AG04450 (cell line): ENCODE data around the gene HS6ST2. TPM values are rescaled to one million over a fixed set of nuclear protein-coding genes. Genes with fewer than 3 reads are reported as not detected.

Experiments used
- CTCF ChIA-PET: fragments of 300-600, 350-600 bp; formaldehyde crosslinking; extraction: SDS; loops from one replicate; lab custom pipeline; 2022; ENCODE audit warnings: antibody characterized with exemption, inconsistent platforms; lab: Charles Lee
- POLR2A ChIA-PET: fragments of 350-600 bp; formaldehyde crosslinking; extraction: SDS; loops from one replicate; lab custom pipeline; 2021; ENCODE audit warnings: antibody characterized with exemption, inconsistent platforms; lab: Yijun Ruan, JAX
- DNase-seq: peaks from one replicate; pipeline ENCODE4 v3.0.0-alpha.2; 2011; ENCODE audit warnings: low read depth, low spot score
- H3K27ac ChIP-seq: one replicate; pipeline ENCODE4 v1.5.1; 2012; ENCODE audit warnings: low read depth, low read length, control low read depth
- H3K27me3 ChIP-seq: one replicate; pipeline ENCODE4 v1.6.0; 2012; ENCODE audit warnings: low read length; ENCODE audit not compliant: control insufficient read depth, insufficient read depth
- H3K4me3 ChIP-seq: 2 replicates; pipeline ENCODE4 v1.5.1; 2011; ENCODE audit warnings: mild to moderate bottlenecking, low read depth, low read length, control low read depth
- H3K9me3 ChIP-seq: 2 replicates; pipeline ENCODE4 v1.5.1; 2012; ENCODE audit warnings: low read length; ENCODE audit not compliant: control insufficient read depth, insufficient read depth
- polyA plus RNA-seq: library from polyadenylated mRNA; depleted of rRNA; stranded (reverse); fragments of >200 nt; gene quantifications from 2 replicates; pipeline ENCODE4 v1.2.3, GENCODE V29; 2011
- TF ChIP-seq, protein P1 (sequence below): IDR thresholded peaks from 2 replicates; pipeline ENCODE4 v1.5.1; 2011; ENCODE audit warnings: low read depth, low read length, control low read depth, inconsistent platforms

Gene HS6ST2
- polyA plus RNA-seq, 1 experiment: not detected

DNA sequence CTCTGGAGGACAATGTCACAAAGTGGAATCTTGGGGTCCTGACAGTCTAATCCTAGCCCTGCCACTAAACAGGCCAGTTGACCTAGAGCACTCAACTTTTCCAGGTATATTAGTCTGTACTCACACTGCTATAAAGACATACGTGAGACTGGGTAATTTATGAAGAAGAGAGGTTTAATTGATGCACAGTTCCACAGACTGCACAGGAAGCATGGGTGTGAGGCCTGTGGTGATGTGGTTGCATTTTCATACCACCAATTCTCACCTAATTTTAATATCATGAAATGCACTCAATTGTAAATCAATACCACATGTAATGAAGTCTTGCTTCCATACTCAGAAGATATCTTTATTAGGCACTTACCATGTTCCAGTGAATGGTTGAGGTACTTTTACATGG lies 192.0 kb downstream of the HS6ST2 start:
- POLR2A ChIA-PET: no interaction called here
- H3K9me3 ChIP-seq: no peaks in the 10 kb centered on the region
- no peak overlapping the region for H3K27ac ChIP-seq
- TF ChIP-seq, protein P1, sequence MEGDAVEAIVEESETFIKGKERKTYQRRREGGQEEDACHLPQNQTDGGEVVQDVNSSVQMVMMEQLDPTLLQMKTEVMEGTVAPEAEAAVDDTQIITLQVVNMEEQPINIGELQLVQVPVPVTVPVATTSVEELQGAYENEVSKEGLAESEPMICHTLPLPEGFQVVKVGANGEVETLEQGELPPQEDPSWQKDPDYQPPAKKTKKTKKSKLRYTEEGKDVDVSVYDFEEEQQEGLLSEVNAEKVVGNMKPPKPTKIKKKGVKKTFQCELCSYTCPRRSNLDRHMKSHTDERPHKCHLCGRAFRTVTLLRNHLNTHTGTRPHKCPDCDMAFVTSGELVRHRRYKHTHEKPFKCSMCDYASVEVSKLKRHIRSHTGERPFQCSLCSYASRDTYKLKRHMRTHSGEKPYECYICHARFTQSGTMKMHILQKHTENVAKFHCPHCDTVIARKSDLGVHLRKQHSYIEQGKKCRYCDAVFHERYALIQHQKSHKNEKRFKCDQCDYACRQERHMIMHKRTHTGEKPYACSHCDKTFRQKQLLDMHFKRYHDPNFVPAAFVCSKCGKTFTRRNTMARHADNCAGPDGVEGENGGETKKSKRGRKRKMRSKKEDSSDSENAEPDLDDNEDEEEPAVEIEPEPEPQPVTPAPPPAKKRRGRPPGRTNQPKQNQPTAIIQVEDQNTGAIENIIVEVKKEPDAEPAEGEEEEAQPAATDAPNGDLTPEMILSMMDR: no peak
- H3K27me3 ChIP-seq: no peaks in the 10 kb centered on the region
- no peak overlapping the region for H3K4me3 ChIP-seq
- CTCF ChIA-PET: no interaction called here
- no peak for DNase-seq

DNA sequence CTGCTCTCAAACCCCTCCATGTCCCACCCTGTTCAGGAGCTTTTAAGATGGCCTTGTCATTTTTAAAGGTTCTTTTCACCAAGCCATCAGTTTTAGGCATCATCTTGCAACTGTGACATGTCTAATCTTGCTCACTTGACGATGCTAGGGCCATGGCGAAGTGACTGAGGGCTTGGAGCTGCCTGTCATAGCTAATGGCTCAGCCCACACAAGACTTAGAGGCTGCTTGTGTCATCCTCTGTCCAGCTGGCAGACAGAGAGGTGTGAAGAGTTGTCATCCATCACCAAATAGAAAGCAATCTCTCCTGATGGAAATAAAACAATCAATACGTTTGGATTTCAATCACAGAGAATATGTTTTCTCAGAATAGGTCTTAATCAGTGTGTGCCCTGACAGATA lies 194.9 kb downstream of the HS6ST2 start:
- Histone ChIP-seq H3K27ac (no peak overlapping the region), H3K27me3 (no peaks in the 10 kb centered on the region), H3K4me3 (no peak overlapping the region), H3K9me3 (no peaks in the 10 kb centered on the region)
- CTCF ChIA-PET: no interaction called here
- no peak for DNase-seq
- POLR2A ChIA-PET: no interaction called here
- TF ChIP-seq, protein P1: no peak

DNA sequence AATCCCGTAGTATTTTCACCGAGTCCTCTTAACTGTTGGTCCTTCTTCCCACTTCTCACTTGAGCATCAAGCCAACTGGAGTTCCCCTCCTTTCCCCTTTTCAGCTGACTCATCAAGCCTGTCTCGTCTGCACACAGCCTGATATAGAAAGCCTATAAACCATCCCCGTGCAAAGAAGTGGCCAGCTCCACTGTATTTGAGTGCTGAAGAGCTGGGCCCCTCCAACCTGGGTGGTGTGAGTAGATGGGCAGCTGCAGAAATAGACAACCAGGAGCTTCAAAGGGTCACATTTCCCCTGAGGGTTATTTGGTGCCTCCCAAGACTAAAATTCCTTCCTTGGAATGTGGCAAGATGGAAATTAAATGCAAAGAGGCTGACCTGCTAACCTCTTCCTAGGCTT lies 199.7 kb downstream of the HS6ST2 start:
- no peaks in the 10 kb centered on the region for H3K27me3 ChIP-seq
- no peak overlapping the region for H3K4me3 ChIP-seq
- ChIA-PET CTCF (no interaction called here), POLR2A (no interaction called here)
- TF ChIP-seq, protein P1: no peak
- no peaks in the 10 kb centered on the region for H3K9me3 ChIP-seq
- no peak for DNase-seq
- no peak overlapping the region for H3K27ac ChIP-seq

DNA sequence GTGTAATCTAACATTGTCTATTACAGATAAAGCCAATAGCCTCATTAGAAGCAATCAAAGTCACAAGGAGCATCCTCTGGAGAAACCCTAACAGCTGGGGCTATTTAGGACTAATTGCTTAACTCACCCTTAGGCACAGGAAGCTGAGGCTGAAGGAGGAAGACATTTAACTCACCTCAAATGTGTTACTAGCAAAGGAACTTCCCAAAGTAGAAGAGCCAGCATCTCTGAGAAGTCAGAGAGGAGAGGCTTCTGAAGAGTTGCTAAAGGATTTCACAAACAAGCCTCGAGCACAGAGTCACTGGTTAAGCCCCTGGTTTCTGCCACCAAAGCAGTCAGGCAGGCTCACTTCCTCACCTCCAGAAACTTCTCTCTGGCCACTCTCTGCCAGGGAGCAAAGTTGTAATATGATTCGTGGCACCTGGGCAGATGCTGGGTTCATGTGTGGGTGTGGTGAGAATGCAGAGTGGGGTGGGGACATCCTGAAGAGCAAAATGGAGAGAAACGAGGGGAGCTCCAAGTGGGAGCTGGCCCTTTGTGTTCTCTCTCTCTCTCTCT lies 201.3 kb downstream of the HS6ST2 start:
- ChIA-PET CTCF (no interaction called here), POLR2A (no interaction called here)
- TF ChIP-seq, protein P1: no peak
- DNase-seq: no peak
- H3K9me3 ChIP-seq: no peaks in the 10 kb centered on the region
- H3K27me3 ChIP-seq: no peaks in the 10 kb centered on the region
- no peak overlapping the region for H3K4me3 ChIP-seq
- H3K27ac ChIP-seq: no peak overlapping the region

DNA sequence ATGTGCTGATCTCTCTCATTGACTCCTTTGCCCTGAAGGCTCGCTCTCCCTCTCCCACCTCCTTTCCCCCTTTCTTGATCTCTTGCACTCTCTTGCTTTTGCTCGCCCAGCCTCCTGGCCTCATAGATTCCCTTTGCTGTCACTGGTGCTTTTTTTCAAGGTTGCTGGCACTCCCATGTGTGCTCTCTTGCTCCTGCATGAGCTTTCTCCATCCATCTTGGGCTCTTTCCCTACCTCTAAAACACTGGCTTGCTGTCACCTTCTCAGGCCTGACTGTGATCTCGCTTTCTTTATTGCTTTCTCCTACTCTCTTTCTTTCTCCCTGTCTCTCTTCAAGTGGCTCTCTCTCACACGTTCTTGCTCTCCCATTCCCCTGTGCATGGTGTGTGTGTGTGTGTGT lies 202.0 kb downstream of the HS6ST2 start:
- H3K27ac ChIP-seq: no peak overlapping the region
- no peak overlapping the region for H3K4me3 ChIP-seq
- ChIA-PET POLR2A (no interaction called here), CTCF (no interaction called here)
- no peak for DNase-seq
- H3K9me3 ChIP-seq: no peaks in the 10 kb centered on the region
- TF ChIP-seq, protein P1: no peak
- no peaks in the 10 kb centered on the region for H3K27me3 ChIP-seq
